Activated CD8-positive, alpha-beta T cell treated with anti-CD3 and anti-CD28 coated beads, Interleukin-2, amount 10 ng/mL, durations not matched to agents 7 days and 5 days (primary cell): ENCODE results near the gene TSPAN17. TPM values are rescaled to one million over a fixed set of nuclear protein-coding genes. Genes with fewer than 3 reads are reported as not detected.
A peak's percentile ranks its signal among the peaks of the same experiment; 100 is the strongest.
"Not testable (repeated sequence)": the region's sequence is repeated elsewhere in the genome, so short reads cannot be mapped to it uniquely, and the experiment has no call there.

Experiments
- ATAC-seq: fragments of 150-1000 bp; cut with Tn5 transposase; one replicate; pipeline ENCODE4 v1.10.0; 2021; ENCODE audit warnings: moderate library complexity
- CTCF ChIA-PET: fragments of 350-600 bp; sonication (Branson Sonifier 250); formaldehyde crosslinking; loops from one replicate; lab custom pipeline; 2021; ENCODE audit warnings: antibody characterized with exemption; lab: Charles Lee
- POLR2A ChIA-PET: fragments of 350-600 bp; sonication (Branson Sonifier 250); formaldehyde crosslinking; loops from one replicate; lab custom pipeline; 2021; ENCODE audit warnings: antibody characterized with exemption; lab: Charles Lee
- DNase-seq: peaks from one replicate; pipeline ENCODE4 v3.0.0-alpha.2; 2020
- H3K27ac Mint-ChIP-seq: one replicate; pipeline ENCODE4 v1.8.0; 2021; ENCODE audit warnings: mild to moderate bottlenecking, mixed read lengths
- H3K27me3 Mint-ChIP-seq: one replicate; pipeline ENCODE4 v1.8.0; 2021; ENCODE audit warnings: low read depth, mixed read lengths
- H3K36me3 Mint-ChIP-seq: one replicate; pipeline ENCODE4 v1.8.0; 2021; ENCODE audit warnings: low read depth, mixed read lengths
- H3K4me1 Mint-ChIP-seq: one replicate; pipeline ENCODE4 v1.8.0; 2021; ENCODE audit warnings: low read depth, mixed read lengths
- H3K4me3 Mint-ChIP-seq: one replicate; pipeline ENCODE4 v1.8.0; 2021; ENCODE audit warnings: mild to moderate bottlenecking, mixed read lengths
- H3K9me3 Mint-ChIP-seq: one replicate; pipeline ENCODE4 v1.8.0; 2022; ENCODE audit warnings: mixed read lengths; ENCODE audit not compliant: insufficient read depth
- total RNA-seq, 2 experiments: library from RNA; stranded (reverse); gene quantifications; one replicate each; pipeline ENCODE4 v1.2.3, GENCODE V29; 2021

TSPAN17 gene
- 10 to 100 TPM; 41.6 to 47.4 TPM for total RNA-seq

GRCh38 chr5:176647030-176647842 lies at the start of gene TSPAN17:
Gene TSPAN17, plus strand, starts transcription at chr5:176647484. Its CDS starts 132 bp downstream, at chr5:176647616.
- Mint-ChIP-seq H3K4me3 (peak within 1 kb of the TSS; percentile 87), H3K9me3 (no peaks in the 10 kb centered on the region), H3K27me3 (no peaks in the 10 kb centered on the region), H3K36me3 (peaks cover 12% of the 10 kb centered on the region), H3K27ac (peak within 1 kb of the TSS; percentile 92), H3K4me1 (peaks cover 62% of the 10 kb centered on the region)
- DNase-seq (peak; percentile 100), ATAC-seq (peak; percentile 95)
- POLR2A ChIA-PET, result interaction anchor here (0.6 to 2.4 kb wide), 7 partner anchors 8 to 199 kb away, joined by 3 to 7 read pairs (median 4); partner anchors contain the start of genes EIF4E1B, FAF2 and SNCB
- CTCF ChIA-PET, result interaction anchor here (0.5 to 7.3 kb wide), 9 partner anchors 12 to 285 kb away, joined by 3 to 96 read pairs (median 3); partner anchors contain the start of genes EIF4E1B, FAF2, KIAA1191 and SNCB

- DNase-seq, H3K4me1 Mint-ChIP-seq, H3K4me3 Mint-ChIP-seq, ATAC-seq, POLR2A ChIA-PET, H3K36me3 Mint-ChIP-seq, H3K9me3 Mint-ChIP-seq, H3K27ac Mint-ChIP-seq, H3K27me3 Mint-ChIP-seq, CTCF ChIA-PET: not testable (repeated sequence)
Measured at GRCh38 chr5:176599749-176600430, 47.4 kb upstream of the TSPAN17 start.

DNA sequence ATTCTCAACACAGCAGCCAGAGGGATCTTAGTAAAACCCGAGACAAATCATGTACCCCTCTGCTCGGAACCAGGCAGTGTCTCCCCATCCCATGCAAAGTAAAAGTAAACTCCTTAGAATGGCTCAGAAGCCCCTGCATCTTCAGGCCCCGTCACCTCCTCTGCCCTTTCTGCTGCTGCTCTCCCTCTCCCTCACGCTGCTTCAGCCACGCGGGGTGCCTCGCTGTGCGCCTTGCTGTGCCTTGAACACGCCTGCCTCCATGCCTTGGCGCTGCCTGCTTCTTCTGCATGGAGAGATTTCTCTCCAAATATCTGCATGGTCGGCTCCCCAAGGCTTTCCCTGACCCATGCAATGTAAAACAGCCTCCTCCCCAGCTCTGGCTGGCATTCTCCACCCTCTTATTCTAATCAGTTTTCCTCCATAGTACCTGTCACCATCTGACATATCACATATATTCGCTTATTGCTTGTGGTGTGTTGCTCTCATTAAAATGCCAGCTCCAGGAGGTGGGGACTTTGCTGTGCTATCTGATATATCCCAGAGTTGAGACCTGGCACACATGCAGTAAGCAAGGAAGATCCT lies 45.3 kb upstream of the TSPAN17 start:
- H3K36me3 Mint-ChIP-seq, result no peaks in the 10 kb centered on the region
- CTCF ChIA-PET, result no interaction called here
- no peak overlapping the region for H3K27ac Mint-ChIP-seq
- no peak overlapping the region for H3K4me3 Mint-ChIP-seq
- H3K4me1 Mint-ChIP-seq, result no peaks in the 10 kb centered on the region
- ATAC-seq, result no peak
- H3K27me3 Mint-ChIP-seq, result peaks cover 9% of the 10 kb centered on the region
- POLR2A ChIA-PET, result no interaction called here
- DNase-seq, result no peak
- no peaks in the 10 kb centered on the region for H3K9me3 Mint-ChIP-seq

GRCh38 chr5:176603091-176603490 lies 44.2 kb upstream of the TSPAN17 start:
- ChIA-PET POLR2A (no interaction called here), CTCF (no interaction called here)
- H3K9me3 Mint-ChIP-seq, result no peaks in the 10 kb centered on the region
- no peak overlapping the region for H3K27ac Mint-ChIP-seq
- peaks cover 9% of the 10 kb centered on the region for H3K27me3 Mint-ChIP-seq
- no peak for ATAC-seq
- no peaks in the 10 kb centered on the region for H3K4me1 Mint-ChIP-seq
- no peak for DNase-seq
- H3K4me3 Mint-ChIP-seq, result no peak overlapping the region
- no peaks in the 10 kb centered on the region for H3K36me3 Mint-ChIP-seq

GRCh38 chr5:176606032-176606431 lies 41.3 kb upstream of the TSPAN17 start:
- H3K27ac Mint-ChIP-seq, result no peak overlapping the region
- peaks cover 21% of the 10 kb centered on the region for H3K27me3 Mint-ChIP-seq
- ATAC-seq (no peak), DNase-seq (no peak)
- ChIA-PET POLR2A (no interaction called here), CTCF (interaction anchor here (1.8 to 2.5 kb wide), 3 partner anchors 9 to 55 kb away, joined by 4 to 10 read pairs (median 6); no protein-coding TSS in a partner anchor)
- H3K4me1 Mint-ChIP-seq, result peaks cover 11% of the 10 kb centered on the region
- H3K4me3 Mint-ChIP-seq, result no peak overlapping the region
- no peaks in the 10 kb centered on the region for H3K9me3 Mint-ChIP-seq
- H3K36me3 Mint-ChIP-seq, result no peaks in the 10 kb centered on the region

GRCh38 chr5:176606875-176607274 lies 40.4 kb upstream of the TSPAN17 start:
- ChIA-PET POLR2A (no interaction called here), CTCF (interaction anchor here (1.0 to 2.5 kb wide), 3 partner anchors 10 to 53 kb away, joined by 3 to 10 read pairs (median 6); no protein-coding TSS in a partner anchor)
- Mint-ChIP-seq H3K27me3 (peaks cover 27% of the 10 kb centered on the region), H3K9me3 (no peaks in the 10 kb centered on the region), H3K27ac (no peak overlapping the region), H3K36me3 (no peaks in the 10 kb centered on the region), H3K4me3 (no peak overlapping the region), H3K4me1 (peaks cover 11% of the 10 kb centered on the region)
- DNase-seq, result no peak
- ATAC-seq, result no peak

DNA sequence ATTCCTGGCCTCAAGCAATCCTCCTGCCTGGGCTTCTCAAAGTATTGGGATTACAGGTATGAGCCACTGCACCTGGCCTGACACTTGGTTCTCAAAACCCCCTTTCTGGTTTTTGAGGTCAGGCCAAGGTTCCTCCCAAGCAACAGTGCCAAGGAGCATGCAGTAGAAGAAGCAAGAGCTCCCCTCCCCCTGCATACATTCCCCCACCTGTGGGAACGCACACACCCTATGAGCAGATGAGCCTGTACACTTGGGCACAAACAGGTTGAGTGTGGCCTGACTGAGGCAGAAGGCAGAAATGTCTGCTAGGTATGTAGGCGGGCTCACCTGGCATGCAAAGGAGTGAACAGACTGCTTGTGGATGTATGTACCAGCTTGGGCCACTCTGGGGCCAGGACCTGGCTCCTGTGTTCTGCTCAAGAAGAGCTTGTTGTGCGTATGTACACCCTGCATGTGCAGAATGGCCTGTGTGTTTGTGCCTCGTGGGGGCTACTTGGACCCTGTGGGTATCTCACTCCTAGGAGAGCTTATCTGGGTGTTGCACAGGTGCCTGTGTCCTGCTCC lies 39.1 kb upstream of the TSPAN17 start:
- ChIA-PET CTCF (no interaction called here), POLR2A (interaction anchor here (0.6 to 1.1 kb wide), 2 partner anchors 160 to 769 kb away, joined by 3 read pairs; partner anchors contain the start of gene FAF2)
- no peak for ATAC-seq
- H3K9me3 Mint-ChIP-seq, result no peaks in the 10 kb centered on the region
- H3K4me3 Mint-ChIP-seq, result peak overlapping the region; percentile 85
- peaks cover 33% of the 10 kb centered on the region for H3K27me3 Mint-ChIP-seq
- H3K27ac Mint-ChIP-seq, result no peak overlapping the region
- H3K4me1 Mint-ChIP-seq, result peaks cover 11% of the 10 kb centered on the region
- H3K36me3 Mint-ChIP-seq, result no peaks in the 10 kb centered on the region
- DNase-seq, result no peak

GRCh38 chr5:176608937-176609723 lies 38.2 kb upstream of the TSPAN17 start:
- no peak for DNase-seq

GRCh38 chr5:176609724-176610434 lies 37.4 kb upstream of the TSPAN17 start, which contains the start of gene GPRIN1:
Gene GPRIN1, minus strand, starts transcription at chr5:176610156. Its CDS starts 10,322 bp downstream, at chr5:176599834.
- Mint-ChIP-seq H3K36me3 (no peaks in the 10 kb centered on the region), H3K27ac (peak within 1 kb of the TSS; percentile 73), H3K4me1 (peaks cover 11% of the 10 kb centered on the region), H3K4me3 (peak within 1 kb of the TSS; percentile 85), H3K27me3 (peaks cover 41% of the 10 kb centered on the region), H3K9me3 (no peaks in the 10 kb centered on the region)
- ATAC-seq, result peak; percentile 76
- DNase-seq, result peak; percentile 52
- POLR2A ChIA-PET, result no interaction called here
- CTCF ChIA-PET, result no interaction called here

More at GRCh38 chr5:176608937-176609723, 38.2 kb upstream of the TSPAN17 start:
- H3K4me1 Mint-ChIP-seq, result peaks cover 11% of the 10 kb centered on the region
- peak overlapping the region; percentile 85 for H3K4me3 Mint-ChIP-seq
- no peak for ATAC-seq
- H3K27ac Mint-ChIP-seq, result peak overlapping the region; percentile 73
- ChIA-PET CTCF (no interaction called here), POLR2A (interaction anchor here (1.1 kb wide), 1 partner anchor 161 kb away, joined by 3 read pairs; the partner anchor contains the start of gene FAF2)
- no peaks in the 10 kb centered on the region for H3K36me3 Mint-ChIP-seq
- no peaks in the 10 kb centered on the region for H3K9me3 Mint-ChIP-seq
- H3K27me3 Mint-ChIP-seq, result peaks cover 36% of the 10 kb centered on the region

GRCh38 chr5:176610435-176610773 lies 36.9 kb upstream of the TSPAN17 start:
- ChIA-PET POLR2A (no interaction called here), CTCF (no interaction called here)
- no peak for DNase-seq
- no peak for ATAC-seq
- Mint-ChIP-seq H3K4me3 (peak overlapping the region; percentile 66), H3K36me3 (no peaks in the 10 kb centered on the region), H3K4me1 (peaks cover 11% of the 10 kb centered on the region), H3K9me3 (no peaks in the 10 kb centered on the region), H3K27me3 (peaks cover 43% of the 10 kb centered on the region), H3K27ac (no peak overlapping the region)
